ENCODE measurements around the gene PPFIA1.

PPFIA1 gene

GRCh38 chr11:70297341-70297740, 26.9 kb downstream of the PPFIA1 start:
- TF ChIP-seq CTCF (conservative IDR thresholded peaks at IDR 0.05), result no peak
- no peak for TF ChIP-seq ZFX (IDR thresholded peaks at IDR 0.05)
- H3K27ac ChIP-seq, result no peak overlapping the region

- TF ChIP-seq ZFX (IDR thresholded peaks at IDR 0.05), result no peak
- no peak for TF ChIP-seq CTCF (conservative IDR thresholded peaks at IDR 0.05)
- no peak overlapping the region for H3K27ac ChIP-seq
Observed at GRCh38 chr11:70298243-70298915, 27.9 kb downstream of the PPFIA1 start.

- no peak overlapping the region for H3K27ac ChIP-seq
- TF ChIP-seq CTCF (conservative IDR thresholded peaks at IDR 0.05) (no peak), ZFX (IDR thresholded peaks at IDR 0.05) (no peak)
Observed at GRCh38 chr11:70299636-70300035, 29.1 kb downstream of the PPFIA1 start.

- TF ChIP-seq ZFX (IDR thresholded peaks at IDR 0.05) (no peak), CTCF (conservative IDR thresholded peaks at IDR 0.05) (no peak)
- no peak overlapping the region for H3K27ac ChIP-seq
Observed at GRCh38 chr11:70301191-70301590, 30.7 kb downstream of the PPFIA1 start.

- TF ChIP-seq CTCF (conservative IDR thresholded peaks at IDR 0.05), result no peak
- no peak for TF ChIP-seq ZFX (IDR thresholded peaks at IDR 0.05)
- no peak overlapping the region for H3K27ac ChIP-seq
Observed at GRCh38 chr11:70301721-70302418, 31.4 kb downstream of the PPFIA1 start.

- no peak overlapping the region for H3K27ac ChIP-seq
- no peak for TF ChIP-seq CTCF (conservative IDR thresholded peaks at IDR 0.05)
Observed at GRCh38 chr11:70302419-70302752, 31.9 kb downstream of the PPFIA1 start.

- H3K27ac ChIP-seq, result no peak overlapping the region
Observed at GRCh38 chr11:70303070-70303469, 32.6 kb downstream of the PPFIA1 start.

More at GRCh38 chr11:70303070-70303469, 32.6 kb downstream of the PPFIA1 start:
- no peak for TF ChIP-seq CTCF (conservative IDR thresholded peaks at IDR 0.05)
- no peak for TF ChIP-seq ZFX (IDR thresholded peaks at IDR 0.05)

Measured in C4-2B (cell line).